HG03280 (cell line): ENCODE results near the gene TWIST2.

Experiments used
- ATAC-seq: cut with Tn5 transposase; IDR thresholded peaks from one replicate; pipeline ENCODE4 v1.9.1; 2021; ENCODE audit warnings: mild to moderate bottlenecking, moderate library complexity; ENCODE audit not compliant: unreplicated experiment

Gene TWIST2

DNA sequence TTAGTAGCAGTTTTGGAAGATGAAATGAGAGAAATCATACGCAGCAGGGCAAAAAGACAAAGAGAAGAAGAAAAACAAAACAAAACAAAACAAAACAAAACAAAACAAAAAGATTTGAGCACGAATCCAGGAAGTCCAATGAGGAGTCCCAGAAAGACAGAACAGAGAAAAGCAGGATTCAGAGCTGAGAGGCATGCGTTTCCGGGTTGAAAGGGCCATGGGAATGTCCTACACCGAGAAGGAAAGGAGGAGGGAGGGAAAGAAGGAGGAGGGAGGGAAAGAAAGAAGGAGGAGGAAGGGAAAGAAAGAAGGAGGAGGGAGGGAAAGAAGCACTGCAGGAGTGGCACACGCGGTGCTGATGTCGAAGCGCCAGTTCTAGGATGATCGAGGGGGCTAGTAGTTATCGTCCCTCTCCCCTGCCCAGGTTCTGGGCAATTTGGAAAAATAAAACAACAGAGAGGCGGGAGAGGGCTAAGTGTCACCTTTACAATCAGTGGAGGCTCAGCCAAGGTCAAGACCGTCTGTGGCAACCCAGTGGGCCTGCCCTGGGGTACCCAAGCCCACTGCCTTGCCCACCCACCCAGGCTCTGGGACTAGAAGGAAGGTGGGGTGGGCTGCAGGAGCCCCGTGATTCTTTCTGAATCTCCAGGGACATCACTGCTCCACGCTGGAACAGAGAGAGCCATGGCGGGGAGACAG lies 68.4 kb downstream of the TWIST2 start:
- ATAC-seq = no peak

DNA sequence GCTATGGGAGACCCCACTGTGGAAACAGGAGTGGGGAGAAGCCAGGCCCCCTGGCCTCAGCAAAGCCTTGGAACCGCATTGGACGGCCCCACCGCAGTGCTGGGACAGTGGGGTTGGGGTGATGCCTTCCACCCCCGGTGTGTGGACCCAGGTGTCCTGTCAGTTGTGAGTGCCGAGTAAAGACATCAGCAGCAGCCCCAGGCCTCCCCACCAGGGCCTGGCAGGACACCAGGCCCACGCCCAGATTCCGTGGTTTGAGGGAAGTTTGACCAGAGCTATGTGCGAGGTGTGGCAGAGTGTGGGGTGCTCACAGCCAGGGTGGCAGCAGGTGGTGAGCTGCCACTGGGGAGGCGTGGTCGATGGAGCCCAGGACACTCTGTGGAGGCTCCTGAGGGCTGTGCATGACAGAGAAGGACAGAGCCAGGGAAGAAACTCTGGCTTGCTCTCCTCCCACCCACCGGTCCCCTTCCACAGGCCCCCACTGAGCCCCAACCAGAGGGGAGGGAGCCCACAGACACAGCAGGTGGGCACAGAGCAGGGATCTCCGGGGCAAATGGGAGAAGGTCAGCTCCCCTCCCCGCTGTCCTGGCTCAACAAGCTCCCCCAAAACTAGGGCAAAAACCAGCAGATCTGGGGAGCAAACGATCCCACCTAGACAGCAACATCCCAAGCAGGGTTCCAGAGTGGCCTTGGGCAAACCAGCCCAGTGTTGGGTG lies 69.1 kb downstream of the TWIST2 start:
- ATAC-seq = no peak

GRCh38 chr2:238919307-238919706 lies 71.4 kb downstream of the TWIST2 start:
- no peak for ATAC-seq

GRCh38 chr2:238920053-238920452 lies 72.2 kb downstream of the TWIST2 start:
- no peak for ATAC-seq

DNA sequence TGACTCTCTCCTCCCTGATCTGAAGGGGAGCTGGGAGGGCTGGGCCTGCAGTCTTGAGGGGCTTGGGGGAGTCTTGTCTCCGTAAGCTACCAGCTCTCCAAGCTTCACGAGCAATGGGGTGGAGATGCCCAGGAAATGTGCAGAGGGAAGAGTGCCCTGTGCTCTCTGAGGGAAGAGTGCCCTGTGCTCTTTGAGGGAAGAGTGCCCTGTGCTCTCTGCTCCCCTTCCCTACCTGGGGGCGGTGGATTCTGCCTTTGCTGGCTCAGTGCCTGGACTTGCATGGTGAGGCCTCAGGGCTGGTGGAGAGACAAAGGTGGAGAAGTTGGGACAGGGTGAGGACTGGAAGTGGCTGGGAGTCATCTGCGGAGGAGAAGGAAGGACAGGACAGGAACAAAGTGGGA lies 72.7 kb downstream of the TWIST2 start:
- ATAC-seq = no peak

DNA sequence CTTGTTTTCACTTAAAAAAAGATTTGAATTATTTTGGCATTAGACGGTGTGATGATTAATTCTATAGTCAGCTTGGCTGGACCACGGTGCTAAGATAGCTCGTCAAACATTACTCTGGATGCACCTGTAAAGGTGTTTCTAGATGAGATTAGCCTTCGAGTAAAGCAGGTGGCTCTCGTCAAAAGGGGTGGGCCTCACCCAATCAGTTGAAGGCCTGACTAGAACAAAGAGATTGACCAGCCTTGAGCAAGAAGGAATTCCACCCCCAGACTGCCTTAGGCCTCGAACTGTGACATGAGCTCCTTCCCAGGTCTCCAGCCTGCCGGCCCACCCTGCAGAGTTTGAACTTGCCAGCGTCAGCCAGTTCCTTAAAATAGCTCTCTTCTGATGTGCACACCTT lies 73.4 kb downstream of the TWIST2 start:
- no peak for ATAC-seq

- ATAC-seq = no peak
Observed at GRCh38 chr2:238921681-238922319, 73.9 kb downstream of the TWIST2 start.

DNA sequence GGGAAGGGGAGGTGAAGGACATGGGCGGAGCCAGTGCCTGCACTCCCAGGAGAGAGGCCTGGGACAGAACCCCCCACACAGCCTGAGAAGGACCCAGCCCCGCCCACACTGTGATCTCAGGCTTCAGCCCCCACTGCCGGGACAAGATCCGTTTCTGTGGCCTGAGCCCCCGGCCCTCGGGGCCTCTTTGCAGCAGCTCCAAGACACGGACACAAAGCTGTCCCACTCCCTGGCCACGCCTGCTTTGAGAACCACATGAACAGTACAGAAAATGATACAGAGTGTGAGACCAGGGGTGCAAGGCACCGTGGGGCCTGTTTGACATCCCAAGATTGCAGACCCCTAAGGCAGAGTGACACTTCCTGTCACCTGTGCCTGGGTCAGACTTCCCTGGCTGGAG lies 74.5 kb downstream of the TWIST2 start:
- no peak for ATAC-seq

DNA sequence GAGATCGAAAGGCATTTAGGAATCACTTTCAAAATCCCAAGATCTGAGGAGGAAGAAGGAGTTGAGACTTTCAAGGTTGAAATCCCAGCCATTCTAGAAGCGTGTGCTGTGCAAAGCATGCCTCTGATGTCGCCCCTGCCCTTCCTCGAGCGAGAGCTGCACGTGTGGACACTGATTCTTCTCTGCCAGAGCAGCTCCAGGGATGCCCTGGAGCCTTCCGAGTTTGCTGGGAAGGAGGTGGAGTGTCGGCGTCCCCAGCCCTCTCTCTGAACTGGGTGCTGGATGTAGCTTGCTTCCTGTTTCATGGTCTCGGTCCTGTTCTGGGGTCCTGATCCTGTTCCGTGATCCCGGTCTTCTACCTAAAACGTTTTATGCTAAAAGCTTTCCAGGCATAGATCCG lies 76.1 kb downstream of the TWIST2 start:
- no peak for ATAC-seq

DNA sequence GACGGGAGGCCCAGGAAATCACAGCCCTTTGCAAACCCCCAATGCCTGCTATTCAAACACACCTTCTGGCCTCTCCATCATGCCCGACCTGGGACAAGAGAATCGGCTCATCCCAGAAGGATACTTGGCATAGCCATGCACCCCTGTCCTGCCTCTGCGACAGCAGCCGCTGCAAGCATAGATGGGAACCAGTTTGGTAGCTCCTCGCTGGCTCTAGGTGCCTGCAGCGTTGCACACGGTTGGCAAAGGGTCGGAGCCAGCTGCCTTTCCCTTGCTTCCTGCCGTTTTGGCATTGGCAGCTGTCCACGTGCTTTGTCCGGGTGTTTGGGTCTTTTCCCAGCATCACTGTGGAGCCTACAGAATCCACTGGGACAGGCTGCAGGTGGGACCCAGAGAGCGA lies 76.9 kb downstream of the TWIST2 start:
- ATAC-seq = no peak

DNA sequence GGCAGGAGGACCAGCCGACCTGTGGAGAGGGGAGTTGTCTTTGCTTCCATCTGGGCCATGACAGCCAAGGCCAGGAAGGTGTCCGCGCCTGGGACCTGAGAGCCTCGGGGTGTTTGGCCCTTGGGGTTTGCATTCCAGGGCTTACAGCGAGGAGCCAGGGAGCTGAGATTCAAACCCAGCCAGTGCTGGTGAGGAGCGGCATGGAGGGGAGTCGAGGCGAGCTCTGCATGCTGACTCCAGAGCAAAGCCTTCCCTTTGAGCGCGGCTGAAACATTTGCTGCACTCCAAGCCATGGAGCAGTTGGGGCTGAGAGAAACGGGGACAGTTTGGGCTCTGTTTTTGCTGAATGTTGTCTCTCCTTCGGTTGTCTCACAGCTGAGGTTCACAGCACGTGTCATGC lies 77.4 kb downstream of the TWIST2 start:
- ATAC-seq = no peak

GRCh38 chr2:238925816-238926521 lies 78.1 kb downstream of the TWIST2 start:
- no peak for ATAC-seq

DNA sequence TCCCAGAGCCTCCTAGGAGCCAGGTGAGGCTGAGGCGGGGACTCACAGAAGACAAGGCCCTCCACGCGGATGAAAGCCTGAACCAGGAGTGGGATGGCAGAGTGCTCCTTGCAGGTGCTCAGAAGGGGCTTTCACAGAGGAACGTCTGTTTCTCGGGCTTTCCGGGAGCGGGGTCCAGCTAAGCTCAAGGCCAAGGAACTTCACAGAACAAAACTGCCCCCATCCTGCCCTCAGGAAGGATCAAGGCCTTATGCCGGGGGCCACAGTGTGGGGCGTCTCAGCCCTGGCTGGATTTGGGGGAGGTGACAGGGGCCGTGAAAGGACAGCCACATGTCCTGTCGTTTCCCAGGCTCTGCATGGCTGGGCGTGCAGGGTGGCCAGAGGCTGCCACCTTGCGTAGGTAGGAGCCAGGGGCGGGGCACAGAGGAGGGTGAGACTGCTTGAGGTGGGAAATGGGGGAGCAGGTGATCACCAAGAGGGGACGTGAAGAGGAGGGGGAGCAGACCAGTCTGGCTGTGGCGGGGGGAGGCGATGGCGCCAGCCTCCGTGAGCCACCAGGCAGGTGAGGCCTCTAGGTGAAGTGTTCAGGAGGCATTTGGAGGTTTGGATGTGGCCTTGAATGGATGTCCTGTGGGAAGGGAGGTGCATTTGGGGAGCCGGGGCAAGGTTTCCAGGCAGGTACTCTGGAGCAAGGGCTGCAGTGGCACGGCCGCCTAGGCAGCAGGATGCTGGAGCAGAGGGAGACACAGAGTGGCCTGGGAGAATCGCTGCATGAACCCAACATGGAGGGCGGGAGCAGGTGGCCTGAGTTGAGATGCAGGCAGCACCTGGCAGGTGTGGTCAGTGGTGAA lies 79.1 kb downstream of the TWIST2 start:
- no peak for ATAC-seq

- ATAC-seq = no peak
Observed at GRCh38 chr2:238927746-238928519, 80.0 kb downstream of the TWIST2 start.

DNA sequence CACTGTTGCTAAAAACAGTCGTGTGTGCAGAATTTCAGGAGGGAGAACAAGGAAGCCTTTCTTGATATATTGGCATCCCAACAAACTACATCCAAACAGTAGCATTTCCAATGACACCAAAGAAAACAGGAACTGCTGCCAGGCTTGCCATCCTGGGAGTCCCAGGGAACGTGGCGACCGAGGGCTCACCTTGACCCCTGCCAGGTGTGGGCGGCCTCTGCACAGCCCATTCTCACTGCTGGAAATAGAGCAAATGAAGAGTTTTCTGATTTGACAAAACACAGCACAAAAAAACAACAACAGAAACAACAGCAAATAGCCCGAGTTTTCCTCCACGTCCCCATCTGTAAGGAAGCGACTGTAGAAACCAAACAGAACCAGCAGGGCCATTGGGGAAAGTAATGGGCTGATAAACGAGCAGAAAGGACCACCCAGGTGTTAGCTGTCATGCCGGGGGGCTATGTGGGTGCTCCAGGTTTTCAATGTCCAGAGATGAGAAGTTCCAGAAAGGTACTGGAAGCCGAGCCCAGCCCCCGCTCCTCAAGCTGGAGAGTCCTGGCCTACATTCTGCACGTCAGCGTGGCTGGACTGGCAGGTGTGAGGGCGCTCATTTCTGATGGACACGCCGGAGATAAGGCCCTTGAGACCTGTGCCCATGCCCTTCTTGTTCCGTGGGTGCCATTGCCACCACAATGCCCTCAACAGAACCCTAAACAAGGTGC lies 80.8 kb downstream of the TWIST2 start:
- no peak for ATAC-seq

- ATAC-seq = no peak
Observed at GRCh38 chr2:238929242-238930081, 81.6 kb downstream of the TWIST2 start.

- ATAC-seq = no peak
Observed at GRCh38 chr2:238930216-238930615, 82.3 kb downstream of the TWIST2 start.
